SK-N-DZ (cell line): ENCODE data around the gene CYP4B1. TPM values are rescaled to one million over a fixed set of nuclear protein-coding genes. Genes with fewer than 3 reads are reported as not detected.
"Not testable (repeated sequence)": the region's sequence is repeated elsewhere in the genome, so short reads cannot be mapped to it uniquely, and the experiment has no call there.

Experiments
- DNase-seq: peaks from one replicate; pipeline ENCODE4 v3.0.0-alpha.2; 2015; ENCODE audit warnings: low spot score
- polyA plus RNA-seq, 2 experiments: library from polyadenylated mRNA; depleted of rRNA; stranded (reverse); fragments of >200 nt; gene quantifications; 2 replicates each; pipeline ENCODE4 v1.2.3, GENCODE V29; 2014

The CYP4B1 gene
- polyA plus RNA-seq (2014; cell fraction: cytosol; rRNA removed): not detected in 2 replicates
- not detected in 2 replicates for polyA plus RNA-seq (2014; cell fraction: nucleus; rRNA removed)

GRCh38 chr1:46798810-46799209 is at the start of gene CYP4B1:
CYP4B1 (plus strand) TSS chr1:46799046; CDS start chr1:46799082, 36 bp downstream.
- no peak for DNase-seq

DNA sequence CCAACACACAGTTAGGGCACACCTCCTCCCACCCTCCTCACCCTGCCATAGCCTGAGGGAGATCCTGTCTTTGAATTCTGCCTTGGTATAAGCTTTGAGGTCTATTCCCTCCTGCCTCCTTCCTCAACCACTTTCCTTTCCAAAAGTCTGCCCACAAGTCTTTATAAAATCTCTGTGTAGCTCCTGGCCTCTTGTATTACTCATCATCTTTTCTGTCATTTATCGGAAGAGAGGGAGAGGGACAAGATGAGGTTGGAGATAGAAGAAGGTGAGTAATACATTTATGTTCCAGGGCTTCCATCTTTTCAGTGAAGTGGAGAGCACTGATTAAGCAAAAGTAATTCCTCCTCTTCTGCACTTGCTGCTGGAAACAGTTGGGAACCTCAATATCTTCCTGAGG is 49.4 kb upstream of the CYP4B1 start:
- no peak for DNase-seq

DNA sequence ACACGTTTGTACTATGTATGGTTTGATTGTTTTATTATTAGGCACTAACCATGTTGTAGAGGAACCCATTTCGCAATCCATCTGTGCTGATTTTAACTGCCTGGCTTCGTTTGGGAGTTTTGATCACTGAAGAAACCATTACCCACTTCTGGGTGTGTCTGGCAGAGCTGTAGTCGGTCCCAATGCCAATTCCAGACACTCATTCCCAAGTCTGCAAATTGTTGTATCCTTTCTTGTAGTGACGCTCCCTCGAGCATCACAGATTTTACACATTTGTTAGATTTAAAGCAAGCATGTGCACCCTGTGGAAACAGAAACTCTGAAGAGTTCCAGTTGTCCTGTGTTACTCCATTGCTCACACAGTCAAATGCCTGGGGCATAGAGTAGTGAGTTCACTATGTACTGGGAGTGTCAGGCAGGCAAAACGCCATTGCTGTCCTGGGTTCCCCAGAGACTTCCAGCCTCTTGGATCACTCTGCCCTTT is 48.9 kb upstream of the CYP4B1 start:
- no peak for DNase-seq

DNA sequence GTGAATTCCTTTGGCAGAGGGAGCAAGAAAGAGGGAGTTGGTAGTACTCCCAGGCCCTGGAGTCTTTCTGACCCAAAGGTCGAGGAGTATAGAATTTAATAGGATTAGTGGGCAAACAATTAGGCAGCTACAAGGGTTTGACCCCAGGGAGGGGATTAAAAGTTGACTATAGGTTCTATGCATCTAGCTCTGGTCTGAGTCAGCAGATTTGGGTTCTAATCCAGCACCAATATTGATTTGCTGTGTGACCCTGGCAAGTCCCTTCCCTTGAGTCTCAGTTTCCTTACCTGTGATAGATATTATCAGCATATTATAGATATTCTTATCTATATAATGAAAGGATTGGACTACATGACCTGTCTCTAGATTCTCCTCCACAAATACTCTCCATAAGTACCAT is 44.9 kb upstream of the CYP4B1 start:
- no peak for DNase-seq

GRCh38 chr1:46754707-46755106 is 44.1 kb upstream of the CYP4B1 start:
- DNase-seq: not testable (repeated sequence)

DNA sequence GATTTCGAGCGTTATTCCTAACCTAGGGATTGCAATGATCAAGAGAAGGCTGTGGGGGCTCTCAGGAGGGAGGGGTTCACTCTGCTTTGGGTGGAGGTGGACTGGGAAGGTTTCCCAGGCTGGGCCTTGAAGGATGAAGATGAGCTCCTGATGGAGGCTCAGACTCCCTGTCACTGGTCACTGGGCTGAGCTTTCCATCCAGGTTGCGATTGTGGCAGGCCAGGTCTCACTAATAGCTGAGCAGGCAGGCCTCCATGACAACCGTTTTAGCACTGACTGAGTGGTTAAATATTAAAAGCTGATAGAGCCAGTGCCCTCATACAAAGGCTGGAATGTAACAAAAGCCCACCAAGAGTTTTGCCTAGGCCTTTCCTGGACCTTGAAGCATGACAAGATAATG is 43.7 kb upstream of the CYP4B1 start:
- no peak for DNase-seq

- DNase-seq: no peak
Measured at GRCh38 chr1:46757247-46757955, 41.4 kb upstream of the CYP4B1 start.

GRCh38 chr1:46757956-46758528 is 40.8 kb upstream of the CYP4B1 start:
- DNase-seq: no peak

DNA sequence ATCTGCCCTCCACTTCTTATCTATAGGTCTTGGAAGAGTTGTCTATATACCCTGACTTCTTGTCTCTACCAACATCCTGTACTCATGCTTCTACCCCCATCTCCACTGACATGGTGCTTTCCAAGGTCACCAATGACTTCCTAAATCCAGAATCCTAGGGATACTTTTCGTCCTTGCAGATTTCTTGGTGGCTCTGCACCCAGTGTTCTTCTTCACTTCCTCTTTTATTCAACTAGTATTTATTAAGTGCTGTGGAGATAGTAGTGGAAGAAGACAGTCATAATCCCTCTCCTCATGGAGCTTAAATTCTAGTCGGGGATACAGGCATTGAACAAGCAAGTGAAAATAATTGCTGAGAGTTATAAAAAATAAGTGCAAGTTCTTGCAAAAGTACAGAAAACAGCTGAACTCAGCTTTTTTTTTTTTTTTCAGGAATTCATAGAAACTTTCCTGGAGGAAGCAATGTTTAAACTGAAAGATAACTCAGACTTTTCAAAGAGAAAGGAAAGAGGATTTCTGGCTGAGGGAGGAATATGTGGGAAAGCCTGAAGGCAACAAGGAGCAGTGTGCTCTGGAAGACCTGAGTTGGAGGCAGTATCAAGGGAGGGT is 38.2 kb upstream of the CYP4B1 start:
- DNase-seq: no peak

DNA sequence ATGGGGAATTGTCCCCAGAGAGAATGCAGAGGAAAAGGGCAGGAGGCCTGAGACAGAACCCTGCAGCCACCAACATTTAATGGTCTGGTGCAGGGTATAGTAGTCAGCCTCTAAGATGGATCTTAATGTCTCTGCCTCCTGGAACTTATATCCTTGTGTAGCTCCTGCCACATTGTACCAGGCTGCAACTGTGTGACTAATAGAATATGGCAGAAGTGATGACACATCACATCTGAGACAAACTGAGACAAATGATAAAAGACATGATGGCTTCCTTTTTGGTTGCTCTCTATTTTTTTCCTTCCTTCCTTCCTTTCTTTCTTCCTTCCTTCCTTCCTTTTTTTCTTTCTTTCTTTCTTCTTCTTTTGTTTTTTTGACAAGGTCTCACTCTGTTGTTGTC is 37.1 kb upstream of the CYP4B1 start:
- DNase-seq: no peak

GRCh38 chr1:46764402-46764801 is 34.4 kb upstream of the CYP4B1 start:
- no peak for DNase-seq

DNA sequence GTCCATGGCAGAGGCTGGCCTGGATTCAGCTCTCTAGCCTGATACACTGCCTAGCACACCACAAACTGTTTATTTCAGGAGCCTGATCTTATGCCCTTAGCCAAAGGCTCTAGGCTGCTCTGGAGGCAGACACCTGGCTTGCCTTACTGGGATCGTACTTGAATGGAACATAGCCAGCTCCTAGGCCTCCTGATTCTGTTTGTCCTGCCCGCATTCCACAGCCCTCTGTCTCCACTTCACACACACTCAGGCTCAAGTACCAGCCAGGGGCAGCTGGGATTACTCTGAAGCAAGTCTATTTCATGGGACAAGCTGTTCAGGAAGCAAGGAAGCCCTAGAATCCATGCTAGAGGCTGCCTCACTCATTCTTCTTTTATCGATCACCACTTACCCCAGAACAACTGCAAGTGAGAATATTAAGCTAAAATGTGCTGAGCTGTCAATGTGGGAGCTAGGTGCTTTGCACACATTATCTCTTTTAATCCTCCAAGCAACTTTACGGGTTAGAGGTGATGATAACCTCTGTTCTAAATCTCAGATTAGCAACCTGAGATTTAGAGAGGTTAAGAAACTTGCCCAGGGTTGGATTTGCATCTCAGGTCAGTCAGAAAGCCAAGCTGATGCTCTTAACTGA is 31.1 kb upstream of the CYP4B1 start:
- DNase-seq: no peak

GRCh38 chr1:46768445-46768844 is 30.4 kb upstream of the CYP4B1 start:
- DNase-seq: no peak

DNA sequence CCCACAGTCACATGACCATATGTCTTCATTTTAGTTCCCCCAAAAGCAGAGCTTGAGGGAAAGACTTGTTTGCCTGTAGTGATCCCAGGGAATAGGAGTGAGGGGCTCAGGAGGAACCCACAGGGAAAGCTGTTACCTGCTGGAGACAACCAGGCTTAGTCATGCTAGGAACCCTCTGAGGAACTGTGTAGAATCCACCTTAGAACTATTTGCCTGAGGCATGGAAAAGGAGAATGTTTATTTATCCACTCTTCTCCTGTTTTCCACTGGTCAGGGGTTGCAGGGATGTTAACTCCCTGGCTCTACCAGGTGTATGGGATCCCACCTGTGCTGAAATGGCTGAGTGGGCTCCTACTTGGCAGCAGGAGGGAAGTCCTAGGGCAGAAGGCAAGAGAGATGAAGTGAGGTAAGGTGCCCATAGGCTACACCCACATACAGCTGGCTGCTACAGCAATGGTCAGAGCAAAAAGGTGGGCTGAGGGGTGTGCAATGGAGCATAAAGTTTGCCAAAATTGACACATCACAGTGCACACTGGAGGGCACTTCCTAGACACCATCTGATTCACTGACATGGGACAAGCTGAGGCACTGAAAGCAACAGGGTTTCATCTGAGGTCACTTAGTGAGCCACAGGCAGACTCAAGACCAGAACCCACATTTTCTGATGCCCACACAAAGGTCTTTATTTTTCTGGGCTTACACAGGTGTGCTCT is 29.7 kb upstream of the CYP4B1 start:
- no peak for DNase-seq

- DNase-seq: no peak
Measured at GRCh38 chr1:46770541-46770940, 28.3 kb upstream of the CYP4B1 start.

GRCh38 chr1:46772571-46772970 is 26.3 kb upstream of the CYP4B1 start:
- no peak for DNase-seq

- no peak for DNase-seq
Measured at GRCh38 chr1:46774297-46774696, 24.5 kb upstream of the CYP4B1 start.

DNA sequence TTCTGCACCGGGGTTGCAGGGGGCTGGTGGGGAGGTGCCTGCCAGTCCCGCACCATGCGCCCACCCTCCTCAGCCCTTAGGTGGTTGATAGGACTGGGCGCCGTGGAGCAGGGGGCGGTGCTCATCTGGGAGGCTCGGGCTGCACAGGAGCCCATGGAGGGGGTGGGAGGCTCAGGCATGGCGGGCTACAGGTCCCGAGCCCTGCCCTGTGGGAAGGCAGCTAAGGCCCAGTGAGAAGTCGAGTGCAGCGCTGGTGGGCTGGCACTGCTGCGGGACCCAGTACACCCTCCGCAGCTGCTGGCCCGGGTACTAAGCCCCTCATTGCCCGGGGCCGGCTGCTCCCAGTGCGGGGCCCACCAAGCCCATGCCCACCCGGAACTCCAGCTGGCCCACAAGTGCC is 20.4 kb upstream of the CYP4B1 start:
- DNase-seq: not testable (repeated sequence)

DNA sequence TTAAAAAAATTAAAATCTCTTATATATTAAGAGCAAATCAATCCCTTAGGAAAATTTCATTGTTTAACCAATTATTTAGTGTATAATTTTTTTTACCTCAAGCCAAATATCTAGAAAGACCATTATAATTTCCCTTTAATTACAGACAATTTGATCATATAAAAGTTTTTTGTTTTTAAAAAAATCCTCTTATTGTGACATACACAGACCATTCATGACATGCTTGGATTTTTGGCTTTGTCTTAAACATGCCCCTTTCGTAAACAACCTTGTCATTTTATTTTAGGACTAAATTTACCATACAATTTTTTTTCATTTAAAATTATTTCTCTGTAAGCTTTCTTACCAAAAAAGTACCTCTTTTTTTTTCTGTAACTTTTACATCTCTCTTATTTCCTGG is 14.2 kb upstream of the CYP4B1 start:
- no peak for DNase-seq

GRCh38 chr1:46788634-46789033 is 10.2 kb upstream of the CYP4B1 start:
- DNase-seq: not testable (repeated sequence)

DNA sequence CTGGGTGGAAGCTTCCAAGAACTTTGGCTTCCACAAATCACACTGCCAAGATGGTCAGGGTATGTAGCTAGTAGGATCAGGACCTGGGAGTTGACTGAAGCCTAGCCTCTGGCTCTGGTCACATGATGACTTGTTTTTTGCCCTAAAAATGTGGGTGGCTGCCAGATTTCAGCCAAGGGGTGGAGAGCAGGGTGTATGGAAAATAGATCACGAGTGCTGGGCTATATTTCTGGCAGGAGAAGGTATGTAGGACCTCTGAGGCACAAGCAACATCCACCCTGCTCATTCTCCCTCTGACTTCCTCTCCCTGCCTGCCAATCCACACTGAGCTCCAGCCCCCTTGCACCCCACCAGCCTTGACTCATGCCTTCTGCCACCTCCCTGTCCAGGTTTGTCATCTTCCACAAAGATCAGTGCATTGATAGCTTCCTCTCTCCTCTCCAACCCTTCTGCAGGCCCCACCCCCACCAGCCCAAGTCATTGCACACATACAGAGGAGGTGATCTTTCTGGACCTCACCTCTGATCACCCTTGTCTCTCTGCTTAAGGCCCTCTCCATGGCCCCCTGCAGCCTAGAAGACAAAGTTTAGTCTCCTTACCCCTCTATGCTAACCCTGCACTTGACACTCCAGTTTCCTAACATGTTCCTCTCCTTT is 8.3 kb upstream of the CYP4B1 start:
- DNase-seq: no peak
